Limb (tissue), 2 donors: ENCODE results near the gene CACNA2D4.

Experiments
- DNase-seq, 2 donors: peaks; one replicate each; pipeline ENCODE4 v3.0.0-alpha.2; 2016; ENCODE audit errors: extremely low spot score in 2 of 2

Gene CACNA2D4

GRCh38 chr12:1886396-1887008, 31.9 kb downstream of the CACNA2D4 start:
- DNase-seq, result no peak

DNA sequence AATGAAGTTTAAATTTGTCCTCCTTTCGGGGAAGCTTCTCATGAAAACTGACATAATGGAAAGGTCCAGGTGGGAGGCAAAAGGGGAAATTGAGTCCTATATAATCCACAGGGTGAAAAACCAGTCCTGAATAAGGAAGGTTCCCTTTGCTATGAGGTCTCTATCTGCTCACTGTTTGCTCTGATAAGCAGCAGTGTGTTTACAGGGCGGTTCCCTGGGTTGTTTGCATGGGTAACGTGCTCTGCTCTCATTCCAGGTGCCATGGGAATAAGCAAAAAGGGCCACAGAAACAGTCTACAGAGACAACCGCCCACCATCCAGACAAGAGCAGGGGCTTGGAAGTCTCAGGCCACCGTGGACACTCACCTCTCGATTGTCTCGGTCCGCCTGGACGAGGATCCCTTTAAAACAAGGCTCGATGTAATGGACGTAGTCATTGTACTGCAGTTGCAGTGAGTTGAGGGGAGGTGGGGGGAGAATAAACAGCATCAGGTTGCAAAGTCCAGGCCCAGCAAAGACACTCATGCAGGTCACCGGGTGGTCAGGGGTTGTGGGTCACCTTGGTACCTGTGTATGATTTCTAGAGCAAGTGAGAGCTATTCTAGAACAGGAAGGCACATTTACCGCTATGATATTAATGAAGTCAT, 32.7 kb downstream of the CACNA2D4 start:
- no peak for DNase-seq

- DNase-seq, result no peak
Observed at GRCh38 chr12:1885082-1885596, 33.3 kb downstream of the CACNA2D4 start.

- no peak for DNase-seq
Observed at GRCh38 chr12:1884651-1885050, 33.8 kb downstream of the CACNA2D4 start.

DNA sequence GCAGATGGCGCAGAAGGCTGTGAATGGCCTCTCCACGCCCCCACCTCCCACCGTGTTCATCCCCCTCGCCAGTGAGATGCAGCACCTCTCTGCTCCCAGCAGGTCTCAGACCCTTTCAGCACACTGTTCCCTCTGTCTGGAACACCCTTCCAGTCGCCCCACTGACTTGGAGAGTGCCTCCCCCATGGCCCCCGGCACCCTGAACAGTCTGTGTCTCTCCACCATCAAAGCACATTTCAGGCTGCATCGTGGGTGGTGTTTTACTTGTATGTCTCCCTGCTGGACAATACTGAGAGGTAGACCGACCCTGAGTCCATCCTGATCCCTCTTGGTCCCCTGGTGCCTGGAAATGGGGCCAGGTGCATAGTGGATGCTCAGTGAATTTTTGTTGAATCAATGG, 34.9 kb downstream of the CACNA2D4 start:
- no peak for DNase-seq

DNA sequence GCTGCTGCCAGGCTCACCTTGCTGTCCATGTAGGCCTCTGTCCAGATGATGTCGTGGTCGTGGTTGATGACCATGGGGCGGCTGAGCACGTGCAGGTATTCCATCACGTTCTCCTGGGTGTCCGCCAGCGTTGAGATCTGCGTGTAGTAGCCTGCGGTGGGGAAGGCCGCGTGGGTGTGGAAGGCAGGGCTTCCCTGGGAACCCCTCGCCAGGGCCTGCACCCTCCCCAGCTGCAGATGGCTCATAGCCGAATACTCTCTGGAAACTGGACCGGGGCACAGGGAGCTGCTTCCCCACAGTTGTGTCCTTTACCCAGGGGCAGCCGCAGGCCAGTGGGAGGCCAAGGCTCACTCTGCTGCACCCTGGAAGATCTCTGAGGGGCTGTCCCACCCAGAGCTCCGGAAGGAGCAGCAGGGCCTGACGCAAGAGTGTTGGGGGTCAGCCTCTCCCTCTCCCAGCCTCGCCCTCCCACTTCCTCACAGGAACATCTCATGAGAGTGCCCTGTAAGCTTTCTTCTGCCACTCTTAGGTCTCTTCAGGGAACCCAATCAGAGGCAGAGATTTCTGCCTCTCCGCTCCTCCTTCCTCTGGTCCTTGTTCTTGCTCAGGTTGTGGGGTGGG, 35.5 kb downstream of the CACNA2D4 start:
- DNase-seq, result no peak

- no peak for DNase-seq
Observed at GRCh38 chr12:1882405-1882804, 36.0 kb downstream of the CACNA2D4 start.

- no peak for DNase-seq
Observed at GRCh38 chr12:1881936-1882335, 36.5 kb downstream of the CACNA2D4 start.

DNA sequence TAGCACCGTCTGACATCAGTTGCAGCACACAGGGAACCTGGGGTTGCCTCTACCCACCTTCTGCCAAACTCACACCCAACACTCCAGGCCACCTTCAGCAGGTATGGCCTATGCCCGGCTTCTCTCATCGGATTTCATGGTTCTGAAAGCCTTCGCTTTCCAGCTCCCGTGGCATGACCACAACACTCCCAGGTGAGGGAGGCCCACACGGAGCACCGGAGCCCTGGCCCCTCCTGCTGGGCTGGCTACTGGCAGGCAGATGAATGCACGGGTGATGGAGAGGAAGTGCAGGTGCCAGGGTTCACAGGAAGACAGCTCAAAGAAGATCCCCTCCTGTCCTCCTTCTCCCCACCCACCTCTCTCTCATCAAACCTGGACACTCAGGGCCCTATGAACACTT, 37.2 kb downstream of the CACNA2D4 start:
- DNase-seq, result no peak

DNA sequence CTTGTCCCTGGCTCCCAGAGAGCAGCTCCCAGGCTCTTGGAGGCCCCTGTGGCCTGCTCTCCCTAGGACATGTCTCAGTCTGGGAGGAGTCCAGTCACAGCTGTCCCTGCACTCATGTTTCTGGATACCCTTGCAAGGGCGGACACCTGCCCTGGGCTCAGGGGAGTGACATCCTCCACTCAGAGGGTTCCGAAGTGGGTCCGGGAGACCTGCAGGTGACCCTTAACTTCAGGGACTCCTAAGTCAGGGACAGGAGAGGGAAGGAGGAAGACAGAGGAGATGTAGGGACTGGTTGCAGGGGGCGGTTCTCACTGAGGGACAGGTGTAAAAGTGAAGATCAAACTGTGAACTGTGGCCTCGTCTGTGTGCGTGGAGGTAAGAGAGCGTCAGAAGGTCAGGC, 37.6 kb downstream of the CACNA2D4 start:
- DNase-seq, result no peak

DNA sequence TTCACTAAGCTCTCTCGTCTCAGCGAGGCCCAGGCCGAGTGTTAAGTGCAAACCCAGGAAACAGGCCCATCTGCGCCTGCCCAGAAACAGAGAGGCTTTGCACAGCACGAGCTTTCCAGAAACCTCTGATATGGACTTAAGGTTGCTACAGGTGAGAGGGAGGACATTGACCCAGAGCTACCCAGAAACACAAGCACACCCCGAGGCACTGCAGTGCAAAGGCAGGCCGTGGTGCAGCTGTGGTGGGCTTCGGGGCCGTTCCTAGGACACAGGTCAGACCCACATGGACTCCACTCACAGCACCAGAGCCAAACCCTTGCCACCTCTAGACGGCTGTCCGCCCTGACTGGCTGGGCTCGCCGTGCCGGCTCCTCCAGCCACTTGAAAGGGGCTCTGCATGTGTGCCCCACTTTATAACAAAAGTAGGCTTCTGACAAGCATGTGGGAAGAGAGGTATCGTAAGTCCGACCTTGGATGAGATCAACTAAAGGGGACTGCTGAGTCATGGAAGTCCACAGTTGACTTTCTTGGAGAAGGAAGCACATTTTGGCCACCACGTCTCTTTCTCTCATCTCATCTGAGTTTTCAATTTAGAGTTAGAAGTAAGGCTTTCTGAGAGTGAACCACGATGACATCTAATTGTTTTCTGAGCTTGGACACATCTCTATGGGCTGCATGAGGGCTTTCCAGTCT, 38.2 kb downstream of the CACNA2D4 start:
- DNase-seq, result no peak

- DNase-seq, result no peak
Observed at GRCh38 chr12:1879633-1880032, 38.8 kb downstream of the CACNA2D4 start.

DNA sequence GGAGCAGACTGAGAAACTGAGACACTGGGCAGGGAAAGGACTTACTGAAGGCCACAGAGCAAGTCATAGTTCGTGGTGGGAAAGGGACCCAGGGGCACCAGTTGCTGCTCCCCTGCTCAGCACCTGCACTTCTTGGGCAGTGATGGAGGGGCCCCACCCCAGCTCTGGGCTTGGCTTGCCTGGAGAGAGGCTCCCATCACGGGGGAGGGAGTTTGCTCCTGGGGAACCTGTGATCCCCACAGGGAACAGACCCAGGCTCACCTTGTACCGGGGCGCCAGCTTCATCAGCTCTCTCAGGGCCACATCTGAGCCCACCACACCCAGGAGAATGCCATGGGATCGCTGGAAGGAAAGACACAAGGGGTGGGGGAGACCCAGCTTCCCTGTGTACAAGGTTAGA, 39.8 kb downstream of the CACNA2D4 start:
- DNase-seq, result no peak

DNA sequence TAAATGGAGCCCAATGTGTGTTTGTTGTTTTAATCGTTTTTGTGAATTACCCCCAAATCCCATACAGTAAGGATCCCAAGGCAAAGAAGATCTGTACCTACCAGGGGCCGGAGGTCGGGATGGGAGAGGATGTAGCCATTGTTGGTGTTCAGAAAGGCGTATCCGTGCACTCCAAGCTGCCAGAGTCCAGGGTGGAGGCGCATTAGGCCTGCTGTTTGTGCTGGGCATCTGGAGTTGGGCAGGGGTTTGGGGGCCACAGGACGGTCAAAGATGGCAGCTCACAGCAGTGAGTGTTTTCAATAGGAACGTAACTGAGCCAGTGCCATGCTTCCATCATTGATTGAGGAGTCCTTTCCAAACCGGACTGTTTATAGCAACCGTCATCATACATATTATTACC, 40.2 kb downstream of the CACNA2D4 start:
- no peak for DNase-seq

DNA sequence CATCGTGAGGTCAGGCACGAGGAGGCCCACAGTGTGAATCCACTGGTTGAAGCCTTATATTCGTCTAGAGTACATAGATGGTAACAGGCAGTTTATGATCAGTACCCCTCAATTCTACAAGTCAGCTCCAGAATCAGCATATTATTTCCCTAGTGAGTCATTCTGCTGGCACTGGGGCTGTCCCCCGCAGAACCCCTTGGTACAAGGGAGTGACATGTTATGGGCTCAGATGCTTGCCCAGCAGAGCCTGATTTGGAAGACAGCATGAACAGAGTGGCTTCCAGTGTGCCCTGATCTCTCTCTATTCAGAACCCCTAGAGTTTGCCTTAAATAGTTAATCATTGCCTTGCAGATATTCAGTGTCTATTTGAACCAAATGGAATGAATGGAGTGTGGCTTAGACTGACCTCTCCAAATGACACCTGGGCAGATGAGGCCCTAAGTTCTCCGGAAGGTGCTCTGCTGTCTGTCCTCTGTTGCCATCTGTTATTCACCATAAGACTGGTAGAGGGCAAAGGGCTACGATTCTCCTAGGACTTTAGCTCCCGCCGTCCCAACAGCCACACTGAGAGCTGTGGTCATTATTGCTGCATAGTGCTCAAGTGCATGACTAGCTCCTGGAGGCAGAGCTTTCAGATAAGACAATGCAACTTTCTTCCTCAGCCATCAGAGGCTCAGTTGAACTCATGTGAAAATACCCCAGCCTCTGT, 41.1 kb downstream of the CACNA2D4 start:
- DNase-seq, result no peak

DNA sequence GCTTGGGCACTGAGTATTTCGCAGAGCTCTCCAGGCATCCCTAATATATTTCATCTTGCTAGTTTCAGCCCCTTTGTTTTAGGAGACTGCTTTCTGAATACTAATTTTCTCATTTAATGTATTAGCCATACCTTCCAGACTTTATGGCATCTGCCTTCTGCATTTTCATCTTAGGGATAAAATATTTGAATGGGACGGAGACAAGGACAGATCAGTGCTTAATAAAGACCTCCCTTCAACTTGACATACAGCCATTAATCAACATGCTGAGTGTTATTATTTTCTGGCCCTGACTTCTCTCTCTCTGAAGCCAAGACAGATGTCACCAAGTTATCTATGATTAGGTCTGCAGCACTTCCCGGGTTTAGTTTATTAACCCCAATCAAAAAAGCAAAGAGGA, 42.4 kb downstream of the CACNA2D4 start:
- DNase-seq, result no peak

DNA sequence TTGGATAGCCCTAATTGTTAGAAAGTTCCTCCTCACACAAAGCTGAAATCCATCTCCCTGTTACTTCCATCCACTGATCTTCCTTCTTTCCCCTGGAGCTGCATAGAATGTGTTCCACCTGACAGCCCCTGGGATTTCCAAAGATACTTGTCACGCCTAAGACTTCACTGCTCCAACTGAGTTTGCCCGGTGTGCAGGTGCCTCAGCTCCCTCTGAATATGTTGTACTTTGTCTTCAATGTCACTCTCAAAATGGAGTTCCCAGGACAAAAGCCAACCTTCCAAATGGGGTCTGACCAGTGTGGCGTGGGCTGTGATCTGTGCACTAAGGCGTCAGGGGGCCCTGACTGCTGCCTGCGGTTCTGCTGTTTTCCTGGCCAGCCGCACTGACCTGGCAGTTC, 42.8 kb downstream of the CACNA2D4 start:
- DNase-seq, result no peak

- no peak for DNase-seq
Observed at GRCh38 chr12:1873531-1874510, 44.6 kb downstream of the CACNA2D4 start.

GRCh38 chr12:1872448-1872847, 46.0 kb downstream of the CACNA2D4 start:
- no peak for DNase-seq

DNA sequence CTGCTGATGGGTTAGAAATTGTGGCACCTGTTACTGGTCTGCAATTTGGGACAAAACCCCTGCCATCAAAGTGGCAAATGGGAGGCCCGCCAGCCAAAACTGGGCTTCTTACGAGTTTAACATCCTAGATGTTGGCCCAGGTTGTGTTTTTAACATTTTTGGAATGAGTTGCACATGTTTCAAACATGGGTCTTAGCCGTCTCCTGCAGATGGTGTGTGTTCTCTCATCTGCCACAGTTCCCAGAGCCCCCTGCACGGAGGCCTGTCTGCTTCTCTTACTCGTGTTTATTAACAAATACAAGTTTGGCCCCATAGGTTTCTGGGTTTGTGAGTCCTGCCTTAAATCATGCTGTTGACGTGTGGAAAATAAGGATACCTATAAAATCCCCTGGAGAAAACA, 46.5 kb downstream of the CACNA2D4 start:
- no peak for DNase-seq
